Measurements from ENCODE around the gene GRIK1. TPM values are rescaled to one million over a fixed set of nuclear protein-coding genes. Genes with fewer than 3 reads are reported as not detected.

Gene GRIK1
- total RNA-seq, 1 donor, result not detected

DNA sequence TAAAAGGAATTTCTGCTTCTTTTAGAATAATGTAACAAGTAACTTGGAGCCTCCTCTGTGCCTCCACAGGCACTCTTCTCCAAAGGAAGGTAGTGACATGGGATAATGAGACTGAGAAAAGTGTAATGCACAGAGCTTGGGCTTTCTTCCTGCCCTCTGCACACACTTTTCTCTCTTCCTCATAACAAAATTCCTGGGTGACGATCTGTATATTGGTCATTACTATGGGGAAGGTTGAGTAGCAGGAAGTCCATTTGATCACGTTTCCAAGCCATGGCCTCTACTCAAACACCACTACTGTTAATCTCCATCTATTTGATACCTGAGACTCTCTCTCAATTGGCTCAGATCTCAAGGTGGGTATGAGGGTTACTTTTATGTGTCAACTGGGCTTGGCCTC lies 113.9 kb downstream of the GRIK1 start:
- TF ChIP-seq, protein P1, sequence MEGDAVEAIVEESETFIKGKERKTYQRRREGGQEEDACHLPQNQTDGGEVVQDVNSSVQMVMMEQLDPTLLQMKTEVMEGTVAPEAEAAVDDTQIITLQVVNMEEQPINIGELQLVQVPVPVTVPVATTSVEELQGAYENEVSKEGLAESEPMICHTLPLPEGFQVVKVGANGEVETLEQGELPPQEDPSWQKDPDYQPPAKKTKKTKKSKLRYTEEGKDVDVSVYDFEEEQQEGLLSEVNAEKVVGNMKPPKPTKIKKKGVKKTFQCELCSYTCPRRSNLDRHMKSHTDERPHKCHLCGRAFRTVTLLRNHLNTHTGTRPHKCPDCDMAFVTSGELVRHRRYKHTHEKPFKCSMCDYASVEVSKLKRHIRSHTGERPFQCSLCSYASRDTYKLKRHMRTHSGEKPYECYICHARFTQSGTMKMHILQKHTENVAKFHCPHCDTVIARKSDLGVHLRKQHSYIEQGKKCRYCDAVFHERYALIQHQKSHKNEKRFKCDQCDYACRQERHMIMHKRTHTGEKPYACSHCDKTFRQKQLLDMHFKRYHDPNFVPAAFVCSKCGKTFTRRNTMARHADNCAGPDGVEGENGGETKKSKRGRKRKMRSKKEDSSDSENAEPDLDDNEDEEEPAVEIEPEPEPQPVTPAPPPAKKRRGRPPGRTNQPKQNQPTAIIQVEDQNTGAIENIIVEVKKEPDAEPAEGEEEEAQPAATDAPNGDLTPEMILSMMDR (IDR thresholded peaks at IDR 0.05; ENCODE audit: extremely low read depth, low read depth, low read length), result no peak
- Histone ChIP-seq H3K36me3 (ENCODE audit: insufficient read depth, low read length) (no peaks in the 10 kb centered on the region), H3K27ac (ENCODE audit: low read depth, low read length) (no peak overlapping the region), H2AFZ (ENCODE audit: low read length) (peak overlapping the region; percentile 6), H3K4me3 (ENCODE audit: insufficient read depth, low read length) (no peak overlapping the region), H3K4me2 (ENCODE audit: insufficient read depth, low read length) (no peak overlapping the region), H3K27me3 (ENCODE audit: insufficient read depth, low read length) (no peaks in the 10 kb centered on the region), H4K20me1 (ENCODE audit: insufficient read depth, low read length) (no peaks in the 10 kb centered on the region), H3K9me3 (ENCODE audit: low read depth, low read length) (peaks cover 3% of the 10 kb centered on the region), H3K4me1 (ENCODE audit: insufficient read depth, low read length) (no peaks in the 10 kb centered on the region), H3K79me2 (ENCODE audit: insufficient read depth, low read length) (no peaks in the 10 kb centered on the region)
- no peak for DNase-seq (ENCODE audit: insufficient read length, low spot score, missing footprints)

DNA sequence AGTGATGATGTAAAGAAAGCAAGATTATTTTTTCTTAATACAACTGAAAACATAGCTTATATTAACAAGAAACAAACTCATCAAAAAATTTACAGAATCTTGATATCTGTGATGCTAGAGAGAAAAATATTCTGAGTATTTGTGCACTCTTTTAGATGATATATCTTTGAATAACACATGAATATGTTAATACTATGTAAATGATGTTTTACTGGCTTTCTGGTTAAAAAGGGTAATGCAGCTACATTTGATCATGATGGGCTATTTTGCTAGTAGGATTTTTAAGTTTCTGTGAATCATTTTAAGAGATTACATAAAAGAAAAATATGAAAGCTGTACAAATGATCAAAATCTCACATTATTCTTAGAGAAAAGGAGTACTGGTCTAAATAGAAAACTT lies 114.5 kb downstream of the GRIK1 start:
- Histone ChIP-seq H3K79me2 (ENCODE audit: insufficient read depth, low read length) (no peaks in the 10 kb centered on the region), H3K4me2 (ENCODE audit: insufficient read depth, low read length) (no peak overlapping the region), H3K4me3 (ENCODE audit: insufficient read depth, low read length) (no peak overlapping the region), H3K9me3 (ENCODE audit: low read depth, low read length) (peaks cover 3% of the 10 kb centered on the region), H3K36me3 (ENCODE audit: insufficient read depth, low read length) (no peaks in the 10 kb centered on the region), H3K27ac (ENCODE audit: low read depth, low read length) (no peak overlapping the region), H3K27me3 (ENCODE audit: insufficient read depth, low read length) (no peaks in the 10 kb centered on the region), H2AFZ (ENCODE audit: low read length) (no peak overlapping the region), H3K4me1 (ENCODE audit: insufficient read depth, low read length) (no peaks in the 10 kb centered on the region), H4K20me1 (ENCODE audit: insufficient read depth, low read length) (no peaks in the 10 kb centered on the region)
- DNase-seq (ENCODE audit: insufficient read length, low spot score, missing footprints), result no peak
- TF ChIP-seq, protein P1 (IDR thresholded peaks at IDR 0.05; ENCODE audit: extremely low read depth, low read depth, low read length), result no peak

DNA sequence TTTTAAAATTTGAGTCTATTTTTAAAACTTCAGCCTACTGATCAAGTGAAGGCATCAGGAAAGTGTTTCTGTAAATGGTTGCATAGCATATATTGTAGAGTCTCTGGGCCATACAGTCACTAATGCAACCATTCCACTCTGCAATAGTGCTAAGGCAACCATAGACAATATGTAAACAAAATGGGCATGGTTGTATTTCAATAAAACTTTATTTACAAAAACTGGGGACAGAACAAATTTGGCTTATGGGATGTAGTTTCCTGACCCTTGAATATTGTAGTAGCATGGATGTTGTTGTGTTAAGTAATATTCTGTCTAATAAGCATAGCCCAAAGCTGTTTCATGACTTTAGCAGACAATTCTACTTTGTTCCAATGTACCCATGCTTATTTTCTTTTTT lies 117.7 kb downstream of the GRIK1 start:
- H3K36me3 ChIP-seq (ENCODE audit: insufficient read depth, low read length), result no peaks in the 10 kb centered on the region
- H3K9me3 ChIP-seq (ENCODE audit: low read depth, low read length), result no peaks in the 10 kb centered on the region
- DNase-seq (ENCODE audit: insufficient read length, low spot score, missing footprints), result no peak
- no peaks in the 10 kb centered on the region for H3K79me2 ChIP-seq (ENCODE audit: insufficient read depth, low read length)
- no peak overlapping the region for H3K4me2 ChIP-seq (ENCODE audit: insufficient read depth, low read length)
- no peak overlapping the region for H3K4me3 ChIP-seq (ENCODE audit: insufficient read depth, low read length)
- H3K27me3 ChIP-seq (ENCODE audit: insufficient read depth, low read length), result no peaks in the 10 kb centered on the region
- H3K27ac ChIP-seq (ENCODE audit: low read depth, low read length), result no peak overlapping the region
- H2AFZ ChIP-seq (ENCODE audit: low read length), result no peak overlapping the region
- TF ChIP-seq, protein P1 (IDR thresholded peaks at IDR 0.05; ENCODE audit: extremely low read depth, low read depth, low read length), result no peak
- no peaks in the 10 kb centered on the region for H3K4me1 ChIP-seq (ENCODE audit: insufficient read depth, low read length)
- H4K20me1 ChIP-seq (ENCODE audit: insufficient read depth, low read length), result no peaks in the 10 kb centered on the region

DNA sequence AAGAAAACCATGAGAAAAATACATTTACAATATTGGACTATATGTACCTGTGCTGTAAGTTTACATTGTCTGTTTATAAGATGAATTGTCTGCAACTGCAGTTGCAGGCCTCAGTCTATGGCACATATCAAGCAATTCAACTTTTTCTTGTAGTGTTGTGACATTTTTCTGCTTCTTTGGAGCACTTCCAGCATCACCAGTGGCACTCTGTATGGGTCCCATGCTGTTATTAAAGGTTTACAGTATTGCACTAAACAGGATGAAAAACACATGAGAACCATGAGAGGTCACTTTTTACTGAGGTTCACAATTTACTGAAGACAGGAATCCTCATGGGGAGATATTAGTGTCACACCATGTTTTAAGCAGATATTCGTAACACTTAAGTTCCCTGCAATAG lies 118.6 kb downstream of the GRIK1 start:
- Histone ChIP-seq H3K36me3 (ENCODE audit: insufficient read depth, low read length) (no peaks in the 10 kb centered on the region), H3K27ac (ENCODE audit: low read depth, low read length) (no peak overlapping the region), H3K9me3 (ENCODE audit: low read depth, low read length) (no peaks in the 10 kb centered on the region), H4K20me1 (ENCODE audit: insufficient read depth, low read length) (no peaks in the 10 kb centered on the region), H3K4me3 (ENCODE audit: insufficient read depth, low read length) (no peak overlapping the region), H3K27me3 (ENCODE audit: insufficient read depth, low read length) (no peaks in the 10 kb centered on the region), H3K4me1 (ENCODE audit: insufficient read depth, low read length) (no peaks in the 10 kb centered on the region), H3K4me2 (ENCODE audit: insufficient read depth, low read length) (no peak overlapping the region), H2AFZ (ENCODE audit: low read length) (no peak overlapping the region), H3K79me2 (ENCODE audit: insufficient read depth, low read length) (no peaks in the 10 kb centered on the region)
- no peak for DNase-seq (ENCODE audit: insufficient read length, low spot score, missing footprints)
- TF ChIP-seq, protein P1 (IDR thresholded peaks at IDR 0.05; ENCODE audit: extremely low read depth, low read depth, low read length), result no peak
